Embryonic facial prominence (tissue), 1 donor: Measurements from ENCODE around the gene CPED1.

Experiments
- DNase-seq: peaks from one replicate; pipeline ENCODE4 v3.0.0-alpha.2; 2016; ENCODE audit errors: extremely low spot score

CPED1 gene

DNA sequence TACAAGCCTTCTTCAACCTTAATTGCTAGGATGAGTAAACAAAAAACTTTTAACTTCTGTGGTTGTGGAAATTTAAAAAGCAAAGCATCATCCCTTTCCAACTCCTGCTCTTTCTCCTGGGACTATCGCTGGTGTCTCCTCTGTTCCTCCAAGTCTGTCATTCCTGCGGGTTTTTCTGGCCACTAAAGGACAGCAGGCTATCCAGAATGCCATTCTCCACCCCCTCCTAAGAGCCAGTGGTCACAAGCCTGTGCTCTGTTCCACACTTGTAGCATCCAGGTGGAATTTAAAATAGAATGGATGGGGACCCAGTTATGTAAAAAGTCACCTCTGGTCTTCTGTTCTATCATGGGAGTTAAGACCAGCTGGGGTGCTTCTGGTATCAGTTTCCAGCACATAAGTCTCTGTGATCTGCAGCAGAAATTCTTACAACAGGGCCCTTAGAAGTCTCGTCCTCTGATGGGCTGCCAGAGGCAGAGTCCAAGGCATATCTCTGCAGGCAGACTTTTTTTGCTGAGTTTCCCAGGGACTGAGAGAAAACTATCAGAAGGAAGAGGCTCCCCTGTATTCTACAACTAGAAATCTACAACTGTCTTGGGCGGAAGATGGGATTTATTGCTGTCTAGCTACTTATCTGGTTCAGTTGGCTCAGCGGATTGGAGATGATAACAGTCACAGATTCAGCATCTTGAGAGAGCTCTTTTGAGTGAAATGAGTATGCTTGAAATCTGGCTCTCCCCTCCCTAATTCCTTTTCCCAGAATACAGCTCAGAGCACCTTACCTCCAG is 335.2 kb downstream of the CPED1 start:
- DNase-seq = no peak

DNA sequence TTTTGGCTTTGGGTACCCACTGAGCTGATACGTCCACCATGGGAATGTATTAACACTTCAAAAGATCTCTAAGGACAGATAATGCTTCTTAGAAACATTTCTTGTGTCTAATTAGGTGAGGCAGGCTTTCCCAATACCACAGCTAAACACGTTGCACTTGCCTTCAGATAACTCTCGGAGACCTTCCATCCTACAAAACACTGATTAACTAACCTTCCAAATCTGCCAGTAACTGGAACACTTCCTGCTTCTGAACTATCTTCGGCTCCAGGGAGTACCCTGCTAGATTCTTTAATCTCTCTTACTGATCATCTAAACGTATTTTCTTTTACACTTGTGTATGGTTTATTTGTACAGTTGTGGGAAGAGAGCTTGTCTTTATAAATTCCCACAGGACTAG is 339.2 kb downstream of the CPED1 start:
- no peak for DNase-seq

- no peak for DNase-seq
These were observed 340.1 kb downstream of the CPED1 start, which contains the start of gene WNT16 for GRCh38 chr7:121328508-121329190. WNT16 (plus strand) TSS chr7:121329000; CDS start chr7:121329293, 293 bp downstream.

- no peak for DNase-seq
These were observed 340.9 kb downstream of the CPED1 start for GRCh38 chr7:121329191-121330052.

DNA sequence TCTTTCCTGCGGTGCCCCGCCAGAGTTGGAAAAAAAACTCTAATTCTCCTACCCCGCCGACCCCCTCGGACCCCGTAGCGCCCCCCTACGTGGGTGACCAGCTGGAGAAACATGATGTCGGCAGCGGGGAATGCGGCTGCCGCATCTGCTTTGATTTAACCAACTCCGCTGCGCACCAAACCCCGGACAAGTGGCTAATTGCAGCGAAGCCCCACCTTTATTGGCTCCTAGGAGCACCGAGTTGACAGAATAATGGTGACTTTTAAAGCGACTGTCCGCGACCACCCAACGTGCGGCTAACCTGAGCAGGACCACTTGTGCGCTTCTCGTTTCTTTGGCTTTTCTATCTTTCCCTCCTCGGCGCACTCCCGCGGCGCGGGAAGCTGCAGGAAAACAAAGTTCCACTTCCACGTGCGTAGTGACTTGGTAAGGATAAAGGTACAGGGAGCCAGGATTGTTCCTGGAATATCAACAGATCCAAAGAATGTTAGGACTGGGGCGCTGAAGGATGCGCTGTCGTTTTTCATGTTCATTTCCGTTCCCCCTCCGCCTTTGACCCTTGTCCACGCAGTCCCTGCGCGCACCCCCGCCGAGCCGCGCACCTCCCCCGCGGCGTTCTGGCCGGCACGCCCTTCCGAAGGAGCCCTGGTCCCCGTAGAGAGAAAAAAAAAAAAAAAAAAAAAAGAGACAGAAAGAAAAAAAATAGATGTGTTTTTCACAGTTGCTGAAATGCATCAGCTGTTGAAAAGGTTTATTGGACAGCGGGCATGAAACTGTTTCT is 341.7 kb downstream of the CPED1 start:
- DNase-seq = no peak

DNA sequence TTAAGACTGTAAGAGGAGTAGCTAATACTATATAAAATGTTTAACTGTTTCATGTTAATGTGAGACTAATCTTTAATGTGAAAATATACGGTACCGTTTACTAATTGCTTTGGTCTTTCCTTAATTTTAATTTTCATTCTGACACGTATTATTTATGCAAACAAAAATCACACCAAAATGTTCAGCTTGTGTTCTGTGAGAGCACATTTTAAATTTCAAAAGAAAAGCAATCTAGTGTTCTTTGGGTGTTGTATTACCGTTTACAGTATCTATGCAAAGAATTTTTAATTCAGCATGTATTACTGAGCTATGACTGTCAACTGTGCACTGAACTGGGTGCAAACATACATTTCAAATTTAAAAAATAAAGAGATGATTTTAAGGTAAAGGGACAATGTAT is 342.5 kb downstream of the CPED1 start:
- no peak for DNase-seq

DNA sequence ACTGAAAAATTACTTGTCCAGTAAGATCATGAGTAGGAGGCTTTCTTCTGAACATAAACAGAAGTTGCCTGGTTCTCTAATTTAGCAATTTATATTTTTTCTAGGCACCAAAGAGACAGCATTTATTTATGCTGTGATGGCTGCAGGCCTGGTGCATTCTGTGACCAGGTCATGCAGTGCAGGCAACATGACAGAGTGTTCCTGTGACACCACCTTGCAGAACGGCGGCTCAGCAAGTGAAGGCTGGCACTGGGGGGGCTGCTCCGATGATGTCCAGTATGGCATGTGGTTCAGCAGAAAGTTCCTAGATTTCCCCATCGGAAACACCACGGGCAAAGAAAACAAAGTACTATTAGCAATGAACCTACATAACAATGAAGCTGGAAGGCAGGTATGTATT is 343.1 kb downstream of the CPED1 start:
- DNase-seq = no peak

GRCh38 chr7:121334376-121334775 is 345.9 kb downstream of the CPED1 start:
- no peak for DNase-seq

DNA sequence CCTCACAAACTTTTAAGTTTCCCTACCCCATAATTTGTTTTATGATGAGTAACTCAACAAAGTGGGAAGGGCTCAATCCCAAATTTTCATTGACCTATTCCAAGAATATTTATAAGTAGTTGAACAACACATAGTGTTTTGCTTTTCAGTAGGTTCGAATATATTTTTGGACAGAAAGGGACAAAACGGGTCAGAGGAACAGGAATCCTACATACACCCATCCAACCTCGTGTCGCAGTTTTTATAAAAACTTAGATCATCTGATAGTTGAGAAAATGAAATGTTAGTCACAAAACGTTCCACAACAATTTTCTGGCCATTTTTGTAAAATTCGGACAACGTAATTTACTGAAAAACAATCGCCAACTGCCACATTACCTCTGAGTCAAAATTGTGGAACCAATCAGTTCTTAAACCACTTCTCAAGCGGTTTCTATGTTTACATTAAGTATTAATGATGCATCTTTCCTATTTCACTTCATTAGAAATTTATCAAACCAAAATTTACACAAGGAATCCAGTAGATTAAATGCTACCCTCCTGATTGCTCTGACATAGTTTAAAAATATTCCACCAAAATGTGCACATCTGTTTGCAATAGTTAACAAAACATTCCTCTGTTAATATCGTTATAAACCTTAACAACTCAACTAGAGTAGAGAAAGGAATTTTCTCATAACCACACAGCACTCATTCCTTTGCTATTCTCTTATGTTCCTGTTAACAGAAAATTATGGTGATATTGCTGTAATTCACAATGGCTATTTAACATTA is 346.6 kb downstream of the CPED1 start:
- DNase-seq = no peak

GRCh38 chr7:121336579-121336978 is 348.1 kb downstream of the CPED1 start:
- DNase-seq = no peak

DNA sequence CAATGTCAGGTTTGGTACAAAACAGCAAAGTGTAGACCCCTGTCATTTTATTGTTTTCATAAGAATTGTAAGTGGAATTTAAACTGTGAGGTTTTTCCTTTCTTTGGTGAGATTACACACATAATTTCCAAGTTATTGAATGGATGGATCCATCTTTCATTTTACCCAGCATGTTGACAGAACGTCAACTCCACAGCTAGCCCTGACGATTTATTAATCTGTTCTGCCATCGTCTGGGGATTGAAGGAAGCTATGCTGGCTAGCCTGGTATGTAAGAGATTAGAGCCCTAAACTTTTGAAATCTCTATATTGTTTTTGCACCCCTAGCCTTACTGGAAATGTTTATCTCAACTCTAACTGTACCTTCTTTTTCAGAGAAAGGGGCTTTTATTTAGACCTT is 348.9 kb downstream of the CPED1 start:
- no peak for DNase-seq

DNA sequence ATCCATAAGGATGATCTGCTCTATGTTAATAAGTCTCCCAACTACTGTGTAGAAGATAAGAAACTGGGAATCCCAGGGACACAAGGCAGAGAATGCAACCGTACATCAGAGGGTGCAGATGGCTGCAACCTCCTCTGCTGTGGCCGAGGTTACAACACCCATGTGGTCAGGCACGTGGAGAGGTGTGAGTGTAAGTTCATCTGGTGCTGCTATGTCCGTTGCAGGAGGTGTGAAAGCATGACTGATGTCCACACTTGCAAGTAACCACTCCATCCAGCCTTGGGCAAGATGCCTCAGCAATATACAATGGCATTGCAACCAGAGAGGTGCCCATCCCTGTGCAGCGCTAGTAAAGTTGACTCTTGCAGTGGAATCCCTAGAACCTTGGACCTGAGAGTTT is 350.6 kb downstream of the CPED1 start:
- DNase-seq = no peak

DNA sequence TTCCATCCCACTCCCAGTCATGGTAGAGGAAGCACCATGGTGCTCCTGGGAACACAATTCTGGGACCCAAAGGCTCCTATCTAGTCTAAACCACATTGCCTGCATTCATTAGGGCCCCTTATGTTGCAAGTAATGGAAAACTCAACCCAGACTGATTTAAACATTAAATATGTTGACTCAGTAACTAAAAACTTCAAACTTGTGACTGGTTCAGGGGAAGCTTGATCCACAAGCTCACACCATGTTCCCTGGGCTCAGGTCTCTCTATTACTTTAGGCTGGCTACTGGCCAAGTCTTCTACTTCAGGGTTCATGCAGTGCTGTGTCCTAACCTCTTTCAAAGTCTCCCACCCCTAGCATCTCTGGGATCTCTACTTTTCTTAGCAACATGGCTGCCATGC is 353.4 kb downstream of the CPED1 start:
- DNase-seq = no peak

GRCh38 chr7:121342631-121343030 is 354.1 kb downstream of the CPED1 start:
- DNase-seq = no peak

- no peak for DNase-seq
These were observed 354.8 kb downstream of the CPED1 start for GRCh38 chr7:121343302-121343701.

DNA sequence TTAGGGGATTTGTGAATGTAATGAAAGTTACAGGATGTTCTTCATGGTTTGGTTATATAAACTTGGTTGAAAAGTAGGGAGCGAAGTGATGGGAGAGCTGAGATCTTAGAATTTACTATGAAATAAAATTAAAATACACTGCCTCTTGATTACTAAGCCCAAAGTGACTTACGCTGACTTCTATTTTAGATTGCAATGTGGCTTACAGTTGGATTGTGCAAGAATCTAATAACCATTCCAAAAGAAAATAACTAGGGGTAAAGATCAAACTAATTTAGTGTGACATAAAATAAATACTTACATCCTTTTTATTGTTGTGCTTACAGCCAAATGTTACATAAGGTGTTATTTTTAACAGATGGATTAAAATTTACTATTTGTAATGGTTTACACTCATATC is 355.6 kb downstream of the CPED1 start:
- no peak for DNase-seq

GRCh38 chr7:121344497-121344896 is 356.0 kb downstream of the CPED1 start:
- no peak for DNase-seq
